GM19035 (cell line): ENCODE results near the gene TMEM129.

Experiments used
- ATAC-seq: cut with Tn5 transposase; IDR thresholded peaks from one replicate; pipeline ENCODE4 v1.9.1; 2021; ENCODE audit not compliant: unreplicated experiment

TMEM129 gene

DNA sequence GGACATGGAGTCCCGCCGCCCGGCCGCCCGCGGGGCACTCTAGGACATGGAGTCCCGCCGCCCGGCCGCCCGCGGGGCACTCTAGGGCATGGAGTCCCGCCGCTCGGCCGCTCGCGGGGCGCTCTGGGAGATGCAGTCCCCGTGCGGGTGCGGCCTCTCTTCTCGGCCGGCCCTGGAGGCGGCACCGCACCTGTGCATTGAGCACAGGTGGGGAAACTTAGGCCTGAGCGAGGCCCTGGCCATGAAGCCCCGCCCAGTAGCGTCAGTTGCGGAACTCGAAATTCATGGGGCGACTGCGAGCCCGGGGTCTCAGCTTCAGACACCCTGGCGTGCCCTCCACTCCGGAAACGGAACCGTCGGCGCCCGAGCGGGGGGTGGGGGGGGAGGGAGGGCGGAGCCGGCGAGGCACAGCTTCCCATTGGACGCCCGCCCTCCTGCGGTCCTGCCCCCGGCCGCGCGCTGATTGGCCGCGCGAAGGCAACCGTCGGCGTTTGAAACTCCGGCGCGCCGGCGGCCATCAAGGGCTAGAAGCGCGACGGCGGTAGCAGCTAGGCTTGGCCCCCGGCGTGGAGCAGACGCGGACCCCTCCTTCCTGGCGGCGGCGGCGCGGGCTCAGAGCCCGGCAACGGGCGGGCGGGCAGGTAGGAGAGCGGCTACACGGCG is at the start of gene TMEM129, which contains the start of gene TACC3:
TMEM129 (minus strand) TSS at position 321 of the 663 bp plus-strand sequence. CDS start 486 bp downstream, outside the sequence.
TACC3 (plus strand) TSS at position 519 of the 663 bp plus-strand sequence. CDS start 1,901 bp downstream, outside the sequence.
- ATAC-seq: peak; percentile 79

GRCh38 chr4:1770791-1771231 is 49.7 kb upstream of the TMEM129 start:
- ATAC-seq: no peak

DNA sequence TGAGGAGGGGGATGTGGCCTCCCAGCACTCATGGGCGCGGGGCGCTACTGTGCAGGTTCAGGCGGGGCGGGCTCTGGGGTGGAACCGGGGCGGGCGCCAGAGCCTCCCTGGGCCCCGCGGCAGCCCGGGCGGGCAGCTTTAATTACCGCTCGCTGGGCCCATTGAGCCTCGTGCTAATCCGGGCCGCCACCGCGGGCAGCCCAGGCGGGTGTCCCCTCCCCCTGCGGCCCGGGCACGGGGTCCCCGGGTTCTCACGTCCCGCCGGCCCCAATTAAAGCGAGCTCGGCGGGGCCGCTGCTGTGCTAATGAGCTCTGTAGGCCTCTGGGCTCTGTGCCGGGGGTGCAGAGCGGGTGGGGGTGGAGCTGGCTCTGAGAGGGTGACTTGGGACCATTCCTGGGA is 49.1 kb upstream of the TMEM129 start:
- no peak for ATAC-seq

- ATAC-seq: no peak
These were observed 48.6 kb upstream of the TMEM129 start for GRCh38 chr4:1769692-1770091.

- no peak for ATAC-seq
These were observed 47.4 kb upstream of the TMEM129 start for GRCh38 chr4:1768367-1769034.

DNA sequence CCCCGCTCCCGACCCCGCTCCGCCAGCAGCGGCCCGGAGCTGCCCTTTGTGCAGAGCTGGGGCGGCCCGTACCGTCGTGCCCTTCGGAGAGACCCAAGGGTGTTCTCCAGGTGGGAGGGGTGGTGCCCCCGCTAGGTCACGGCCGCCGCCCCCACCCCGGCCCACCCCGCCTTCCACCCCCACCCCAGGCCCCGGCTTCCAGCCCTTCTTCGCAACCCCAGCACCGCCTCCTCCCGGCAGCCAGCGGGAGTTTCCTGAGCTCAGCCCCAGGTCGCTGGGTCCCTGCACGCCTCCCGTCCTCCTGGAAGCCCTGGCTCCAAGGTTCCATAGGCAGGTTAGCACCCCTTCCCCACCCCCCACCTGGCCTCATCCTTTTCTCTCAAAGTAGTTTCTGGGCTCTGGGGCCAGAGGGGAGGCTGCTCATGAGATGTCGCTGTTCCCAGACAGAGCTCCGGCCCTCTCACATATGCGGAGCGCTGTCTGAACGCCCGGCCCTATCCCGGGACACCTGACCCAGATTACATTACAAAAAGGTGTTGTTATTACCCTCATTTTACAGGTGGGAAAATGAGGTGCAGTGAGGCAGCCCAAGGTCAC is 46.7 kb upstream of the TMEM129 start:
- no peak for ATAC-seq

- ATAC-seq: no peak
These were observed 46.1 kb upstream of the TMEM129 start for GRCh38 chr4:1767061-1767769.

GRCh38 chr4:1766106-1767060 is 45.3 kb upstream of the TMEM129 start:
- no peak for ATAC-seq

GRCh38 chr4:1765409-1766072 is 44.4 kb upstream of the TMEM129 start:
- no peak for ATAC-seq

DNA sequence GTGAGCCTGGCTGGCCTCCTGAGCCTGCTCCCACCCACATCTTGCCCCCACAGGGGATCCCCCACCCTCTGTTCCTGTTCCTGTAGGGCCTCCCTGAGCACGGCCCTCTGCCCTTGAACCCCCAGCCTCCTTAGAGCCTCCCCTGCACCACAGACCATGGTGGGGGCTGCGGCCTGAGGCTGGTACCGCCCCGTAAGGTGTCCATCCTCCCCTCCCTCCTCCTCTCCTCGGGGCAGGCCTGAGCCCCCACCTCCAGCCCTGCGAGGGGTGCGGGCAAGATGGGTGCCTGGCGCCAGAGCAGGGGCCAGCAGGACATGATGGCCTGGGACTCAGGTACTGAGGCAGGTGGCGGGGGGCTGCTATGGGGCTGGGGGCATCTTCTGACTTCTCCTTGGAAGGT is 43.5 kb upstream of the TMEM129 start:
- ATAC-seq: no peak

DNA sequence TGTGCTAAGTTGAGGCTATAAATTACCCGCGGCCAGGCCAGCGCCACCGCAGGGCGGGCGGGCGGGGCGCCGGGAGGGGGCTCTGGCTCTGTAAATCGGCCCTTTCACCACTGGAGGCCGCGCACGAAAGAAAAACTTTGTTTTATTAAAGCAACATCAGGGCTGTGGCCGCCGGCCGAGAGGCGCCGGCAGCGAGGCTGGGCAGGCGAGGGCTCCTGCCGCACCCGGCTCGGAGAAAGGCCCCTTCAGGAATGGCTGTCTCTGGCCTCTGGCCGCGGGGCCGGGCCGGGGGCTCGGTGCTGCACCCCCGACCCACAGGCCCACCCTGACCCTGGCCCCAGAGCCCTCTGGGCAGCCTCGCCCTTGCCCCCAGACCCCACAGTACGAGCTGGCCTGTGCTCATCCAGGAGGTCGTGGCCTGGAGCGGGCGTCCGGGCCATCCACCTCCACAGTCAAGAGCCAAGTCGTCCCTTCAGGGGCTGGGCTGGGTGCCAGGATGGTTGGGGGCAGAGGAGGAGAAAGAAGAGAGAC is 42.5 kb upstream of the TMEM129 start:
- no peak for ATAC-seq

DNA sequence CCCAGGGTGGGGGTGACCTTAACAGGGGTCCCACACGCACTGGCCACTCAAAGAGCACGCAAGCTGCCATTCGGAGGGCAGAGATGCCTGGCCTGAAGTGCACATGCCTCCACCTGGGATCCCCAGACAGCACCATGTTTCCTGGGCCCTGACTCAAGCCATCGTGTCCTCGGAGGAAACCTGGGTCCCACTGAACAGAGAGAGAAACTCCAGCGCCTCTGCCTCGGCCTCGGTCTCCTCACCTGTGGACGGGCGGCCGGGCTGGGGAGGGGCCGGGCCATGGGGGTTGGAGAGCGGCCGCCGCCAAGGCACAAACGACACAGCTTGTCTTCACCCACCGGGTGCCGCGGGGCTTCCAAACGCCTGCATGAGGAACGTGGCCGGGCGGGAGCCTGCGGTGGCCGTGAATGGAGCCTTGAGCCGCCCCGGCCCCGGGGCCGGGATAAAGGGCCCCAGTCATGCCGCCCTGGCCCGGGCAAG is 42.0 kb upstream of the TMEM129 start:
- no peak for ATAC-seq

DNA sequence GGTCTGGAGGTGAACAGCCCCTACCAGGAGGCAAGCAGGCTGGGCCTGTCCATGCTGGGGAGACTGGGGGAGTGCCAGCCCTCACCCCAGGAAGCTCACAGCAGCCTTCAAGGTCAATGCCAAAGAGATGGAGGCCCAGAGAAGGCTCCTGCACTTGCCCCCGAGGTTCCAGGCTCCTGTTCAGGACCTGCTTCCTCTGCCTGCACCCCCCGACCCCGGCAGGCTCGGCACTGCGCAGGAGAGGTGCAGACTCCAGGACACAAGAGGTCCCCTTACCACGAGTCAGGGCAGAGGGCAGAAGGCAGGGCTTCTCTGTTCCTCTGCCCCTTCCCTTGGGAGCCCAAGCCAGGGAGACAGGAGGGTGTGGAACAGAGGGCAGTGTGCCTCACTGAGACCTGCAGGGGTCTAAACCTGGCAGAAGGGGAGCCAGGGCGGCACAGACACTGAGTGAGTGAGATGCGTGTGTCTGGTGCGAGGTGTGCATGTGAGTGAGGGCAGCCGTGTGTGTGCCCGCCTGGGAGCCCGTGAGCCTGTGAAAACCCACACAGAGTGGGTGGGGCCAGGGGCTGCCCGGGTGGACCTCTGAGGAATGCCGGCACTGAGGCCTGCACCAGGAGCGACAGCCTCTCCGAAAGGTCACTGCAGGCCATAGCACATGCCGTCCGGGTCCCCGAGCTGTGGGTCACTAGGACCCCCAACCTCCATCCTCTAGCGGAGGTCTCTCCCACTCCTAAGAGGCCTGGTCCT is 41.3 kb upstream of the TMEM129 start:
- no peak for ATAC-seq

GRCh38 chr4:1761130-1761689 is 40.1 kb upstream of the TMEM129 start:
- ATAC-seq: no peak

DNA sequence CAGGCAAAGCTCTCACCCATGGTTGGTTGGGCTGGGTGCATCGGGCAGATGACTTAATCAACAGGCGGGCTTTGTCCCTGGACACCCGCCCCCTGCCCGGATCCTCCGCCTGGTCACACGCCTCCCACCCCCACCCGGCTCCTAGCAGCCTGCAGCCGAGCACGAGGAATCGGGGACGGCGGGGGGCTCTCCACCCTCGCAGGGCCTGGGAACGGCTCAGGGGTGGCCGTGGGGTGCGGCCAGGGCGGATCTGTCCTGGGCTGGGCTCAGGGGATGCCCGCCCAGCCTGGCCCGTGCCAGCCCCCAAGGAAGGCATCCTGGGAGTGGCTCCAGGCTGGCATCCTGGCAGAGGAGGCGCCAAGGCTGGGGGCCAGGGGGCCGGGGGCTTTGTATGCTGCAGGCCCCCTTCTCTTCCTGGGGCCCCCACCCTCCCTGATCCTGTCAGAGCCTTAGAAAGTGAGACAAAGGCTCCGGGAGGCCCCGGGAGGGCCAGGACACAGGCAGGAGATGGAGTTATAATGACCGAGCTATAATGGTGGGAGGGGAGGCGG is 39.5 kb upstream of the TMEM129 start:
- ATAC-seq: no peak

GRCh38 chr4:1759818-1760223 is 38.7 kb upstream of the TMEM129 start:
- ATAC-seq: no peak

- ATAC-seq: no peak
These were observed 38.2 kb upstream of the TMEM129 start for GRCh38 chr4:1759170-1759817.
